ENCODE results near the gene NTRK2.

Gene NTRK2

DNA sequence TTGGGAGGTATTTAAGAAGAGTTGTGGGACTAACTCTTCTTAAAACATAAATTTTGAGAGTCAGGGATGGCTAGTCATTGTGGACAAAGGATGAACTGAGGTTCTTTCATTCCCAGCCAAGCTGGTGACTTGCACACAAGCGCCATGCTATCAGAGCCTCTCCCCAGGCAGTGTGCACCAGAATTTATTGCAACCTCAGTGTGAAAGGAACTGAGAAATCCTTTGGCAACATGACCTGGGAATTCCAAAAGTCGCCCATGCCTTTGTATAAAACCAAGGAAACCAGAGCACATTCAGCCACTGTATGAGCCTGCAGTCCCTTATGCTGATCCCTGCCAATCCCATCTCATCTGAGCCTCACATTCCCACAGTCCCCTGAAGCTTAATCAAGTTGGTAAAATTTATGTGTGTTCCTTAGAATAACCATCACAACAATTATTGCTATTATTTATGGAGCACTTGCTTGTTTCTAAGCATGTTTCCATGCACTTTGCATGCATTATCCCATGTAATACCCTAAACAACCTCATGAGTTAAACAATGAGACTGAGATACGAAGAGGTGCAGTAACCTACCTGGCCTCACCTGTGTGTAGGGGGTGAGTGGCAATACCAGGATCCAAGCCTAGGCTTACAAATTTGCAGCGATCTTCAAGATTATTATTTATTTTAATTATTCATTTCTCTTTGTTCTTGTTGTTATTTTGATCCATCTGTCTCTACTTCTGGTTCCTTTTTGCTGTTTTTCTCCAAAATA, 116.4 kb downstream of the NTRK2 start:
- no peak for DNase-seq

GRCh38 chr9:84788803-84789462, 119.4 kb downstream of the NTRK2 start:
- no peak for DNase-seq

DNA sequence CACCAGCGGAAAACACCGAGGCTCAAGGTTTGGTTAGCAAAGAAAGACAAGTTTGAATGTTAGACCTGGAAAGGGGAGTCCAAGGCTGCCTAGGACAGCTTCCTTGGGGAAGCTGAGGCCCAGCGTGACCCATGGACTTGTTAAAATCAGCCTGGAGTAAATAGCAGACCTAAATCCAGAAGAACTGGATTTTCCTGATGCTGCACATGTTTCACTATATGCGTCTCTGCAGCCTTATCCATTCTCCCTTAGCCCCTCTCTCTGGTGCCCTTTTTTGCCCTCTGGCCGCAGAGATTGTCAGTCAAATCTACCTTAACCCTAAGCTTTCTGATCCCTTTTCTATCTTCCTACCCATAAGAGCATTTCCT, 119.9 kb downstream of the NTRK2 start:
- no peak for DNase-seq

GRCh38 chr9:84791643-84792042, 122.1 kb downstream of the NTRK2 start:
- no peak for DNase-seq

GRCh38 chr9:84793251-84793650, 123.7 kb downstream of the NTRK2 start:
- no peak for DNase-seq

DNA sequence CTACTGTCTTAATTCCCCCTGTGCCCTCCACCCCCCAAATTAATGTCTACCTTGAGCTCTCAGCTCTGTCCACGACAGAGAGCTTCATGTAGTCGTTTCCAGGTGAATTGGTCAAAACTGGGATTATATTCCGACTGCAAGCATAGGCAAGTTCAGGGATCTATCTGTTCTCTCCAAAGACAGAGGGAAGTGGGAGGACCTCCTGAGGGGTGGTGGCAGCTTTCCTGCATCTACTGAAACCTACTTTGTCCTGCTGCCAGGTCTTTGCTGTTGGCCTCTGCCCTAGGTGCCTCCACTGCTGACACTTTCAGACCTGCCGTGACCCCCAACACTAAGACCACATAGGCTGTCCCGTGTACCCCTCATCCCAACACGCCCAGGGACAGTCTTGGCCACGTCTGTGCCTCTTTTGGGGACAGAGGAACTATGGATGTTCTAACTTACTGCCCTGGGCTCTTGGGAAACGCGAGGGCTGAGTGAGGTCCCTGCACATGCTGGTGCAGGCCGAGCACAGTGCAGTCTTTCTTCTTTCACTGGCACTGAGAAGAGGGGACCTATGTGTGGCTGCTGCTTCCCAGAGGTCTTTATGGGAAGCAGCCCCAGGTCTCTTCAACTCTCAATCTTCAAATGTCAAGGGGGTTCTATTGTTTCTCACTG, 125.6 kb downstream of the NTRK2 start:
- DNase-seq, result no peak

- DNase-seq, result no peak
Observed at GRCh38 chr9:84796404-84796803, 126.9 kb downstream of the NTRK2 start.

DNA sequence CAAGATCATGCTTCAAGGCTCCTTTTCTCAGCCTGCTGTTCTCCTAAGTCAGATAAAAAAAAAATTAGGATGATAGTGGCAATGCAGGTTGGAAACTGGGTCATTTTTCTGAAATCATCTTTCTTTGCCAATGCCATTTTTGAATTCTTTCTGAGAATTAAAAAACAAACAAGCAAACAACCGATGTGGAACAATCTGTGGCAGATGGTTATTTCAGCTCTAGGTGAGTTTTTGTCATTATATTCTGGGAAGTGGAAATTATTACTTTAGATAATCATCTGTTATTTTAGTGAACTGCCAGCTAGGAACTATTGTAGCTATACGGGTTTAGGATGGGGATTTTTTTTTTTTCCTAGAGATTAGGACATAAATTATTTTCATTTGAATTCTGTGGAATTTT, 129.7 kb downstream of the NTRK2 start:
- no peak for DNase-seq

GRCh38 chr9:84804951-84805694, 135.6 kb downstream of the NTRK2 start:
- no peak for DNase-seq

GRCh38 chr9:84807431-84807830, 137.9 kb downstream of the NTRK2 start:
- no peak for DNase-seq

DNA sequence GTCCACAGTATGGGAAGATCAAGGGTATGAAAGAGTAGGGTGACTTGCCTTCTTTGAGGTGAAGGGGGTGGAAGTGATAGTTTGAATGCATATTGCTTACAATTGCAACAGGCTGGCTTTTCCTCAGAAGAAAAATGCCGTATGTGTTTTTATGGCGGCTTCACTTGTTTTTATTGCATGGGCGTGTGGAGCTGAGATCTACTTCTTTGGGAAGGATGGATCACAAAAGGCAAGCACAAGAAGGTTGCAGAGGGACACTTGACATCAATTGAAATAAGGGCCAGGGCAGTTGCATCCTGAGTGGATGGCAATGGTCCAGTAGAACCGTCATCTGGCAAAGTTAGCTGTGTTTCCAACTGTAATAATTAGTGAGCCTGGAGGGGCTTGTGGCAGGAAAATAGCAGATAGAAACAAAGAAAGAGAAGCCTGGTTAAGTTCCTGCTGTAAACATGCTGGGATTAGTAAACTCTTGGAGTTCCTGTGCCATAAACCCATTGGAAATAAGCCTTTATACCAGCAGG, 138.4 kb downstream of the NTRK2 start:
- DNase-seq, result no peak

DNA sequence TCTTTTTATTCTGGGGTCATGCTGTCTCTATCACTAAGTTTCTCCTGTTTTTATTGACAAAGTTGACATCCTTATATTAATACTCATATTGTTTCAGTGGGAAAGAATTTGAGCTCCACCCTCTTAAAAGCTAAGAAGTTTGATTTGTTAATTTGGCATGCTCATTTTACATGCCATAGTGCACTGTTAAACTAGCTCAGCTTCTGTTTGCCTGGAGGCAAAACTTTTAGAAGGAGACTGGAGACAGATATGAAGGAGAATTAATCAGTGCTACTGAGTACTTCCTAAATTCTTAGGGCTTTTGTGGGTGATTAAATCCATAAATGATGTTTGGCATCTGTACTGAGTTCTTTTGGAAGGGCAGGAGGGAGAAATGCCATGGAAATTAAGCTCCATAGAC, 138.9 kb downstream of the NTRK2 start:
- no peak for DNase-seq

GRCh38 chr9:84811072-84811750, 141.7 kb downstream of the NTRK2 start:
- DNase-seq, result no peak

GRCh38 chr9:84811751-84812074, 142.2 kb downstream of the NTRK2 start:
- DNase-seq, result no peak

DNA sequence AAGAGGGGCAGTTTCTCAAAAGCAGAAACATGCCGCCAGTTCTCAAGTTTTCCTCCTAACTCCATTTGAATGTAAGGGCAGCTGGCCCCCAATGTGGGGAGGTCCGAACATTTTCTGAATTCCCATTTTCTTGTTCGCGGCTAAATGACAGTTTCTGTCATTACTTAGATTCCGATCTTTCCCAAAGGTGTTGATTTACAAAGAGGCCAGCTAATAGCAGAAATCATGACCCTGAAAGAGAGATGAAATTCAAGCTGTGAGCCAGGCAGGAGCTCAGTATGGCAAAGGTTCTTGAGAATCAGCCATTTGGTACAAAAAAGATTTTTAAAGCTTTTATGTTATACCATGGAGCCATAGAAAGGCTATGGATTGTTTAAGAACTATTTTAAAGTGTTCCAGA, 142.8 kb downstream of the NTRK2 start:
- DNase-seq, result no peak

DNA sequence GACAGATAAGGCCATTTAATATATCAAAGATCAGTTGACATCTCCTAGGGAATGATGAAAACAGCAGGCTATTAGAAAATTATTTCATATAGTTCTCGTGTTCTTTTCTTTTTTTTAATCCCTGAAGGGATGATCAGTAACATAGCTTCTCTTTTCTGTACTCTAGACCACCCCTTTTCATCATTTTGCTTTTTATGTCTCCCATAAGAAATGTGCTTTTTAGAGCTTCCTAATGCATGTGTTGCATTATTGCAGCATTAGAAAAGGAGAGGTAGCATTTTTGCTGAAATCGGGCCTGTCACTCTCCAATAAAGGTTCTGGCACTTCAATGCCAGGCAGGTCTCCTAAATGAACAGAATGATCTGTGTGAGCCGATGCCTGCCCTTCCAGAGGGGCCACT, 143.3 kb downstream of the NTRK2 start:
- no peak for DNase-seq

DNA sequence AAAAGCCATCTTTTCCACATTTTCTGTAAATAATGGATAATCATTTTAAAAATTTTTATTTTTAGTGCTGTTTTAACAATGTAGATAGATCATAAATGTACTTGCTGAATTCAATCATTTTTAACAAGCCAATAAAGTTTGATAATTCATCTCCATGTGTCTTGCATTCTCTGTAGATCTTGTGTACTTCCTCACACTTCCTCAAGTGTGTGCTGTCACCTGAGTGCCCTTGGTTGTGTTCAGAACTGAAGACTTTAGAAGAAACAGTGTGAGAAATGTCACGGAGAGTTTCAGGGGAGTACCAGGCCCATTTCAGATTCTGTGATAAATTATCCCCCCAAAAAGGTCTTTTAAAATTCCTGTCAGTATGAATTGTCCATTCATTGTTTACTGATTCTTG, 146.0 kb downstream of the NTRK2 start:
- DNase-seq, result no peak

DNA sequence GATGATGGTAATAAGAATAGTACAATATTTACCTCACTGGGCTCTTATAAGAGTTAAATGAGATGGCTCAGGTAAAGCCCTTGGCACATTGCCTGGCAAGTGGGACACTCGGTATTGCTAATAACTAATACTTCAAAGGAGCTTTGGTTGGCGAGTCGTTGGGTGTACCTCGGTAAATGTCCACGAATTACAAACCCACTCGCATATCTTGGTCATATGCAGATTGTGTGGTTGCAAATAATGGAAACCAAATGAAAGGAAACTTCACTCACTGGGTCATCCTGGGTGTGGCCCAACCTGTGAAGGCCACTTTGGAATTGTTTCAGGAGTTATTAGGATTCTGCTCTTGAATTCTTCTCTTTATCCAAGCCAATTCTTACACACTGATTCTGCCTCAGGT, 147.5 kb downstream of the NTRK2 start:
- no peak for DNase-seq

- DNase-seq, result no peak
Observed at GRCh38 chr9:84818791-84819190, 149.3 kb downstream of the NTRK2 start.

DNA sequence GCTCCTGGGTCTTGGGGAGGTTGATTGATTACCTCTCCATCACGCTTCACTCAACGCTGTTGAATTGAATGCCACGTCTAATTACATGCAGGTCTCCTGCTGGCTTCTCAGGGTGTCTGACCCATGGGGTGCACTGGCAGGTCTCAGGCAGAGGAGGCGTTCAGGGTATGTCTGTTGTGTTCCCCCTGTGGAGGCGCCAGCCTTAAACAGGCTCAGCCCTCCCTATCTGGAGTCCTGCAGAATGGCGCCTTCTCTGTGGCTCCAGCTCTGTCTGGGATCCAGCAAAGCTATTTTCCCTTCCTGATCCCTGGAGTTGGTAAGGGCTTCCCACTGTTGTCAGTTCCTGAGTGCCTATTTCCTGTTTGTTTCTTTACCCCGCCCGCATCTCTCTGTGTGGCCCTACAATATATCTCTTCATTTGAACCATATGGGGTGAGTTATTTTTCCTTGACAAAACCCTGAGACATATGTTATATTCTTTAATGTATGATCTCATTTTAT, 150.0 kb downstream of the NTRK2 start:
- DNase-seq, result no peak

DNA sequence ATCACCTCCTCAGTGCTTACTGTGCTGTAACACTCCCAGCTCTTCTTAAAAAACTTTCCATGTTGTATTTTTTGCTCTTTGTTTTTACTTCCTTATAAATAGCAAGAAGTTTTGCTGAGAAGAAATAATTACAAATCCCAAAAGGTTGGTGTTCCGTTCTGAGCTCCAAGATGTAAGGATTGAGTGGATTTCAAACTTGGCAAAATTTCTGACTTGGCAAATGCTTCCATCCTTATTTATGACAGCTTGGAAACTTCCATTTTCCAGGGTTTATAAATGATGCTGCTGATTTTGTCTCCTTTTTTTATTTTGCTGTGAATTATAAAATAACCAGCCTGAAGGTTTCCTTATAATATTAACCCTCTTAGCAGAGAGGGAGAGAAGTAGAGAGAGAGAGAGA, 151.9 kb downstream of the NTRK2 start:
- no peak for DNase-seq

DNA sequence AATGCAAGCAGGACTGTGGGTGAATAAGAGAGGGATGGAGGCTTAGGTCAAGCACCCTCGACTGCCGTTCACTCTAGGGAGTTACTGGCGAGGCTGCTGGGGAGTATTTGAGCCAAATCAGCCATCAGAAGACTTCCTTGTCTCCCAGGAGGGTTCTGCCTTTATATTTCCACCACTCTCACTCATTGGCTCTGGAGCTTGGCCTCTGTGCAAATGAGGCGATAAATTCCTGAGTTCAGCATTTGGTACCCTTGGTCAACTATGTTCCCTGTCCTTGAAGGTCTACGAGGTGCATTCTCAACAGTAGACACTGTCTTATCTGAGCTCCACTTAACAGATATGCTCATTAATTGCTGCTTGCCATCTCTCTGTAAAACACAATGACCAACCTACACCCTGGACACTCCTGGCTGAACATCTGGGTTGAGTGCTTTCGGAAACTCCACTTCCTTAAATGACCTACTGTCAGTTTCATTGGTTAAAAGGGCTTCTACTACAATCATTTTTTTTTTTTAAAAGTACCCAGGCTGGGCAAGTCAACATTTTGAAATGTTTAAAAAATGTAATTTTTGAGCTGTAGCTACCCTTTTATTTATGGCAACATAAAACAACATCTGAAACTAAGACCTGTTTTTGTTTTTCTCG, 153.2 kb downstream of the NTRK2 start:
- DNase-seq, result no peak

Measured in KG1 (cell line).